GM23248 (cell line): ENCODE data around the gene SMG7. TPM values are rescaled to one million over a fixed set of nuclear protein-coding genes. Genes with fewer than 3 reads are reported as not detected.
A peak's percentile ranks its signal among the peaks of the same experiment; 100 is the strongest.

Source experiments
- DNase-seq: peaks from one replicate; pipeline ENCODE4 v3.0.0-alpha.2; 2015
- H2AFZ ChIP-seq: fragments of 200-600 bp; sonication (generic); 2 replicates; pipeline ENCODE4 v1.6.1; 2016; ENCODE audit warnings: antibody characterized with exemption
- H3F3A ChIP-seq: fragments of 200-600 bp; sonication (generic); 2 replicates; pipeline ENCODE4 v1.6.1; 2016; ENCODE audit warnings: mild to moderate bottlenecking, antibody characterized with exemption, mixed run types; ENCODE audit not compliant: insufficient read depth
- H3K27ac ChIP-seq: fragments of 200-600 bp; sonication (generic); 2 replicates; pipeline ENCODE4 v1.5.1; 2016; ENCODE audit warnings: mild to moderate bottlenecking
- H3K27me3 ChIP-seq: fragments of 200-600 bp; sonication (generic); replicated peaks from 2 replicates; pipeline ENCODE4 v1.6.1; 2016; ENCODE audit warnings: mild to moderate bottlenecking; ENCODE audit not compliant: insufficient read depth
- H3K36me3 ChIP-seq: fragments of 200-600 bp; sonication (generic); 2 replicates; pipeline ENCODE4 v1.6.1; 2016; ENCODE audit warnings: low read depth, mild to moderate bottlenecking
- H3K4me1 ChIP-seq: fragments of 200-600 bp; sonication (generic); 2 replicates; pipeline ENCODE4 v1.6.1; 2016; ENCODE audit warnings: mild to moderate bottlenecking; ENCODE audit not compliant: insufficient read depth
- H3K4me2 ChIP-seq: fragments of 200-600 bp; sonication (generic); one replicate; pipeline ENCODE4 v1.6.1; 2016; ENCODE audit warnings: mild to moderate bottlenecking; ENCODE audit not compliant: unreplicated experiment
- H3K4me3 ChIP-seq: fragments of 200-600 bp; sonication (generic); 2 replicates; pipeline ENCODE4 v1.5.1; 2016; ENCODE audit warnings: mild to moderate bottlenecking
- H3K79me2 ChIP-seq: fragments of 200-600 bp; sonication (generic); 2 replicates; pipeline ENCODE4 v1.6.1; 2016; ENCODE audit warnings: mild to moderate bottlenecking; ENCODE audit not compliant: insufficient read depth
- H3K9ac ChIP-seq: fragments of 200-600 bp; sonication (generic); 2 replicates; pipeline ENCODE4 v1.6.1; 2016; ENCODE audit warnings: mild to moderate bottlenecking
- H3K9me2 ChIP-seq: fragments of 200-600 bp; sonication (generic); 2 replicates; pipeline ENCODE4 v1.6.1; 2016; ENCODE audit warnings: mixed run types, mild to moderate bottlenecking, moderate library complexity; ENCODE audit not compliant: insufficient read depth
- H3K9me3 ChIP-seq: fragments of 200-600 bp; sonication (generic); one replicate; pipeline ENCODE4 v1.6.1; 2017; ENCODE audit warnings: low read depth
- H4K20me1 ChIP-seq: fragments of 200-600 bp; sonication (generic); 2 replicates; pipeline ENCODE4 v1.6.0; 2016; ENCODE audit not compliant: insufficient read depth
- EZH2 ChIP-seq: fragments of 200-600 bp; sonication (generic); IDR thresholded peaks from 2 replicates; pipeline ENCODE4 v1.6.1; 2018; ENCODE audit warnings: antibody characterized with exemption, mild to moderate bottlenecking; ENCODE audit not compliant: insufficient read depth, poor library complexity, severe bottlenecking
- EZH2phosphoT487 ChIP-seq: fragments of 200-600 bp; sonication (generic); IDR thresholded peaks from 2 replicates; pipeline ENCODE4 v1.6.1; 2018; ENCODE audit warnings: antibody characterized with exemption, moderate library complexity, mild to moderate bottlenecking, low read depth; ENCODE audit not compliant: insufficient read depth
- WGBS, 2 experiments: methylation state at CpG; one replicate each; pipeline ENCODE4 v1.1.6; 2015 to 2017; ENCODE audit warnings: low lambda C conversion rate in 2 of 2, low coverage in 1 of 2; ENCODE audit errors: missing lambda C conversion rate in 2 of 2; 5-methylcytosine and 5-hydroxymethylcytosine counted together
- in situ Hi-C: fragments of 300-500 bp; cut with MboI; formaldehyde crosslinking; loops from 2 replicates; pipeline ENCODE4 v1.15.0; 2020
- polyA plus RNA-seq: library from polyadenylated mRNA; unstranded; fragments of >200 nt; fragmentation: Nextera tagmentation; extraction: Ambion mirVana; gene quantifications from 2 replicates; pipeline ENCODE4 v1.2.1, GENCODE V29; 2016
- total RNA-seq: library from RNA; depleted of rRNA; stranded (reverse); fragments of >200 nt; shearing (Covaris generic); gene quantifications from 2 replicates; pipeline ENCODE4 v1.2.3, GENCODE V29; 2014

SMG7 gene
- total and polyA plus RNA-seq, 2 experiments from 2014 or later, result 18.7 to 32.8 TPM

DNA sequence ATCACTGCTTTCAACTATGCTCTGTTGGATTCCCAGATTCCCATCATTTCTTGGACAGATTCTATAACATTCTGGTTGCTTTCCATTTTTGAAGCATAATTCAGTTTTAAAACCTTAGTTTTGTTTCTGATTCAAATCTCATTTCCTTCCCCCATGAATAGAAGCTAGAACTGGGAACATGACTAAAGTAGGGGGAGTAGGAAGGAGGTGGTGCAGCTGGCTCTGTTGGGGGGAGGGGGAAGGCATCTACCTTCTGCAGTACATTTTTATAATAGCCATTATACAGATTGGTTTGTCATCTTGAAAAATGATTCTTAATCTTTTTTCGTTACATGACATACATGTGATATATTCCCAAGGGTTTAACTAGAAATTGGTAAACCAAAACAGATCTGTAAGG is 48.1 kb downstream of the SMG7 start:
- in situ Hi-C loops, result no loop called here
- Histone ChIP-seq H3K79me2 (peaks cover 37% of the 10 kb centered on the region), H3K27ac (no peak overlapping the region), H3F3A (peaks cover 6% of the 10 kb centered on the region; the same call in 1 of the 2 replicates), H3K4me3 (no peak overlapping the region), H2AFZ (no peak overlapping the region), H3K36me3 (peaks cover 20% of the 10 kb centered on the region; the same call in 1 of the 2 replicates), H3K27me3 (no peaks in the 10 kb centered on the region), H3K9me3 (no peaks in the 10 kb centered on the region), H3K4me1 (peaks cover 5% of the 10 kb centered on the region), H3K9me2 (no peaks in the 10 kb centered on the region), H4K20me1 (no peaks in the 10 kb centered on the region; the same call in 1 of the 2 replicates), H3K4me2 (no peak overlapping the region), H3K9ac (no peak overlapping the region)
- TF ChIP-seq EZH2phosphoT487 (no peak), EZH2 (no peak)
- no peak for DNase-seq
- 97 to 100% methylated on average over 1 of the region's 1 CpG for WGBS, 2 experiments

DNA sequence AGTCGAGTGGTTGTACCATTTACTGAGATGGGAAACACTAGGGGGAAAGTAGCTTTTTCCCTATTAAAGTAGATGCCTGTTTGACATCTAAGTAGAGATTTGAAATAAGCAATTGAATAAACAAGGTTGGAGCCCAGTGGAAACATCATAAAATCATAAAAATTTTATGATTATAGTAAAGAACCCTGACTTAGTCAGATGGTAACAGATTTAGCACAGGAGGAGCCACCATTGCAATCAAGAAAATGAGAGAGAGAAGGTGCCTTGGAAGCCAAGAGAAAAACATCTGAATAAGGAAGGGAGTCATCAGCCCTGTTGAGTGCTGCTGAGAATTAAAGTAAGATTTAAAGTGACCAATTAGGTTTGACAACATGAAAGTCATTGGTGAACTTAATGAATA is 49.8 kb downstream of the SMG7 start:
- Histone ChIP-seq H3K4me3 (no peak overlapping the region), H3K79me2 (peaks cover 26% of the 10 kb centered on the region), H3K4me2 (no peak overlapping the region), H3F3A (no peaks in the 10 kb centered on the region), H3K27me3 (no peaks in the 10 kb centered on the region), H3K27ac (no peak overlapping the region), H3K9me2 (no peaks in the 10 kb centered on the region), H3K9me3 (no peaks in the 10 kb centered on the region), H3K36me3 (peaks cover 13% of the 10 kb centered on the region; the same call in 1 of the 2 replicates), H2AFZ (no peak overlapping the region), H3K4me1 (no peaks in the 10 kb centered on the region), H3K9ac (no peak overlapping the region), H4K20me1 (no peaks in the 10 kb centered on the region)
- TF ChIP-seq EZH2phosphoT487, result no peak
- no peak for DNase-seq
- 91 to 97% methylated on average over 1 of the region's 1 CpG for WGBS, 2 experiments
- in situ Hi-C loops, result no loop called here

DNA sequence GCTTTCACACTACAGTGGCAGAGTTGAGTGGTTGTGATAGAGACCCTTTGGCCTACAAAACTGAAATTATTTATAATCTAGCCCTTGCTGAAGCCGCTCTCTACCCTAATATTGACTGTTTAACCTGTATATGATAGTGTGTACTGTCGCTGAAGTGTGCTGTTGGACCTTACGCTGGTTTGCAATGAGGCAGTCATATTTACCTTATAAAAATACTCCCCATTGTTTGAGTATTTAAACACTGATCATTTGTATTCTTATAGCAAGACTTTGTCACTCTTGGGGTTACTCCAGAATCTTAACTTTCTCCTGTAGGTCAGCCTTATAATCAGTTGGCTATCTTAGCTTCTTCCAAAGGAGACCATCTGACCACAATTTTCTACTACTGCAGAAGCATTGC is 56.3 kb downstream of the SMG7 start:
- peak overlapping the region; percentile 19; the same call in 1 of the 2 replicates for H3K27ac ChIP-seq
- DNase-seq, result no peak
- in situ Hi-C loops, result no loop called here
- 98 to 100% methylated on average over 3 of the region's 3 CpGs for WGBS, 2 experiments
- TF ChIP-seq EZH2 (no peak), EZH2phosphoT487 (no peak)
- no peak overlapping the region for H3K4me2 ChIP-seq
- H3K4me1 ChIP-seq, result no peaks in the 10 kb centered on the region
- no peaks in the 10 kb centered on the region for H4K20me1 ChIP-seq
- no peak overlapping the region for H3K4me3 ChIP-seq
- H3K79me2 ChIP-seq, result peaks cover 16% of the 10 kb centered on the region
- H2AFZ ChIP-seq, result no peak overlapping the region
- H3K9ac ChIP-seq, result no peak overlapping the region
- no peaks in the 10 kb centered on the region for H3K27me3 ChIP-seq
- no peaks in the 10 kb centered on the region for H3K9me3 ChIP-seq
- no peaks in the 10 kb centered on the region for H3K9me2 ChIP-seq
- peaks cover 10% of the 10 kb centered on the region; the same call in 1 of the 2 replicates for H3F3A ChIP-seq
- H3K36me3 ChIP-seq, result peaks cover 41% of the 10 kb centered on the region

DNA sequence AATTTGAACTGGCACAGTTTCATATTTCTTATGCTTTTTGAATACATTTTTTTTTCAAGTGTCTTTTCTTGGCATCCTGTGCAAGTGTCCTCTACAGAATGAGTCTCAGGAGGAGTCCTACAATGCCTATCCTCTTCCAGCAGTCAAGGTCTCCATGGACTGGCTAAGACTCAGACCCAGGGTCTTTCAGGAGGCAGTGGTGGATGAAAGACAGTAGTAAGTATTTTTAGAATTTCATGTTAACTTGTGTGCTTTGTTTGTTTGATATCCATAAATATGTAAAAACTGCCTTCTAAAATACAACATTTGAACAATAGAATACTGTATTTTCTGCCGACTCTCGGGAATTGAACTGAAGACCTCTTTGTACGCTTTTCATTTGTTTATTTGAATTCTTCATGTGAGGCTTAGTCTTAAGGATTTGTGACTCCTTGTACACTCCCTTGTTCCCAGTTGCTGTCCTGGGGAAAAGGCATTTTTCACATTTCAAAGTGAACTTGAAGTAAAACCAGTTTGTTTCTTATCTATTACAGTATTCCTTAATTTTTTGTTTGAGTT is 61.4 kb downstream of the SMG7 start:
- DNase-seq, result no peak
- no peak overlapping the region for H2AFZ ChIP-seq
- H3K9me2 ChIP-seq, result no peaks in the 10 kb centered on the region
- H3K4me2 ChIP-seq, result no peak overlapping the region
- no peaks in the 10 kb centered on the region for H3K9me3 ChIP-seq
- H3K36me3 ChIP-seq, result peaks cover 54% of the 10 kb centered on the region
- H3K4me3 ChIP-seq, result no peak overlapping the region
- in situ Hi-C loops, result no loop called here
- peaks cover 5% of the 10 kb centered on the region; the same call in 1 of the 2 replicates for H3F3A ChIP-seq
- H3K9ac ChIP-seq, result no peak overlapping the region
- no peak overlapping the region for H3K27ac ChIP-seq
- H3K79me2 ChIP-seq, result no peaks in the 10 kb centered on the region
- H3K27me3 ChIP-seq, result no peaks in the 10 kb centered on the region
- no peaks in the 10 kb centered on the region for H3K4me1 ChIP-seq
- no peak for TF ChIP-seq EZH2
- H4K20me1 ChIP-seq, result no peaks in the 10 kb centered on the region
- WGBS, 2 experiments, result 98 to 100% methylated on average over 3 of the region's 3 CpGs

DNA sequence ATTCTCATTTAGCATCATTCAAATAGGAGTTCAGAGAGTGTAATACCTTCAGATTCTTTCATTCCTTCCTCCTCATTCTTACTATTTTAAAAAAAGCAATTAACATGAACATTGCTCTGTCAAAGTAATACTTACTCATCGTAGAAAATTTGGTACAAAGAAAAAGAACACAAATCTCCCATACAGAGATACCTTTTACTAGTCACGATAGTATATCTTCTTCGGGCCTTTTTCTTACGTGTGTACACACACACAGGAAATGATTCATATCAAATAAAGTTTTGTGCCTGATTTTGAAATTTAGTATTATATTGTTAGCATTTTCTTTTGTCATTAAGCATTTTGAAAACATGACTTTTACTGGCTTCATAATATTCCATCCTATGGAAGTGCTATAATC is 65.1 kb downstream of the SMG7 start:
- Histone ChIP-seq H3K9me2 (no peaks in the 10 kb centered on the region), H3K79me2 (no peaks in the 10 kb centered on the region), H3K9me3 (no peaks in the 10 kb centered on the region), H3K4me3 (no peak overlapping the region), H3F3A (peaks cover 5% of the 10 kb centered on the region; the same call in 1 of the 2 replicates), H3K9ac (no peak overlapping the region), H2AFZ (no peak overlapping the region), H3K27me3 (no peaks in the 10 kb centered on the region), H3K4me2 (no peak overlapping the region), H4K20me1 (no peaks in the 10 kb centered on the region), H3K36me3 (peaks cover 65% of the 10 kb centered on the region), H3K4me1 (no peaks in the 10 kb centered on the region), H3K27ac (no peak overlapping the region)
- no peak for DNase-seq
- in situ Hi-C loops, result no loop called here
- no peak for TF ChIP-seq EZH2
- no peak for TF ChIP-seq EZH2phosphoT487
- WGBS, 2 experiments, result 93 to 96% methylated on average over 4 of the region's 4 CpGs
